PC-9 (cell line): Measurements from ENCODE around the gene VEZT. TPM values are rescaled to one million over a fixed set of nuclear protein-coding genes. Genes with fewer than 3 reads are reported as not detected.

ENCODE experiments used
- BruUV-seq: library from RNA; stranded (reverse); fragments of 400-500 nt; replicated peaks from 2 replicates; lab custom pipeline; 2021; lab: Mats Ljungman, UMichigan
- CTCF ChIA-PET: fragments of 300-600 bp; sonication (Branson Sonifier 250); formaldehyde crosslinking; loops from one replicate; lab custom pipeline; 2022; ENCODE audit warnings: antibody characterized with exemption; lab: Charles Lee
- POLR2A ChIA-PET: fragments of 300-600 bp; sonication (Branson Sonifier 250); formaldehyde crosslinking; loops from one replicate; lab custom pipeline; 2022; ENCODE audit warnings: antibody characterized with exemption; ENCODE audit not compliant: unreplicated experiment; lab: Charles Lee
- DNase-seq, 2 experiments: peaks; one replicate each; pipeline versions ENCODE4 v3.0.0 to v3.0.0-alpha.2; 2015 to 2022; ENCODE audit warnings: mixed read lengths in 1 of 2
- H2AFZ ChIP-seq: fragments of 200-600 bp; sonication (generic); 2 replicates; pipeline ENCODE4 v1.8.1; 2017; ENCODE audit warnings: antibody characterized with exemption
- H3F3A ChIP-seq: fragments of 200-600 bp; sonication (generic); 2 replicates; pipeline ENCODE4 v1.8.1; 2017; ENCODE audit warnings: antibody characterized with exemption, mild to moderate bottlenecking, low read depth; ENCODE audit not compliant: insufficient read depth
- H3K27ac ChIP-seq: fragments of 200-600 bp; sonication (generic); 2 replicates; pipeline ENCODE4 v1.6.1; 2016; ENCODE audit warnings: mixed run types
- H3K27me3 ChIP-seq: fragments of 200-600 bp; sonication (generic); 2 replicates; pipeline ENCODE4 v1.6.1; 2016; ENCODE audit warnings: low read depth, mixed run types; ENCODE audit not compliant: insufficient read depth
- H3K36me3 ChIP-seq: fragments of 200-600 bp; sonication (generic); 2 replicates; pipeline ENCODE4 v1.6.1; 2016; ENCODE audit warnings: low read depth, mixed run types
- H3K4me1 ChIP-seq: fragments of 200-600 bp; sonication (generic); replicated peaks from 2 replicates; pipeline ENCODE4 v1.6.1; 2016; ENCODE audit warnings: mixed run types; ENCODE audit not compliant: insufficient read depth
- H3K4me2 ChIP-seq: fragments of 200-600 bp; sonication (generic); 2 replicates; pipeline ENCODE4 v1.6.1; 2017; ENCODE audit warnings: mixed run types
- H3K4me3 ChIP-seq: fragments of 200-600 bp; sonication (generic); 2 replicates; pipeline ENCODE4 v1.6.1; 2016; ENCODE audit warnings: mixed run types
- H3K79me2 ChIP-seq: fragments of 200-600 bp; sonication (generic); 2 replicates; pipeline ENCODE4 v1.6.1; 2017; ENCODE audit warnings: low read depth, mixed run types
- H3K9me2 ChIP-seq: fragments of 200-600 bp; sonication (generic); 2 replicates; pipeline ENCODE4 v1.8.1; 2017; ENCODE audit warnings: mild to moderate bottlenecking; ENCODE audit not compliant: insufficient read depth
- H3K9me3 ChIP-seq: fragments of 200-600 bp; sonication (generic); 2 replicates; pipeline ENCODE4 v1.8.1; 2016; ENCODE audit warnings: low read depth; ENCODE audit not compliant: insufficient read depth
- H4K20me1 ChIP-seq: fragments of 200-600 bp; sonication (generic); 2 replicates; pipeline ENCODE4 v1.8.1; 2017; ENCODE audit not compliant: insufficient read depth
- EZH2 ChIP-seq: fragments of 200-600 bp; sonication (generic); IDR thresholded peaks from 2 replicates; pipeline ENCODE4 v1.8.0; 2017; ENCODE audit warnings: antibody characterized with exemption, low read depth
- intact Hi-C: fragments of 100-400 bp; cut with micrococcal nuclease; formaldehyde crosslinking; loops from one replicate; pipeline ENCODE4 v1.10.0; 2022; ENCODE audit not compliant: unreplicated experiment
- total RNA-seq: library from RNA; stranded (reverse); gene quantifications from 2 replicates; pipeline ENCODE4 v1.2.3, GENCODE V29; 2021
- TF ChIP-seq, protein P1 (sequence below): fragments of 200-600 bp; sonication (generic); conservative IDR thresholded peaks from 2 replicates; pipeline ENCODE4 v1.6.1; 2017; ENCODE audit warnings: mixed run types, antibody characterized with exemption, mild to moderate bottlenecking, moderate library complexity

The VEZT gene
- total RNA-seq, 1 experiment from 2014 or later, result 46.8 TPM

- no peaks in the 10 kb centered on the region for H3K27me3 ChIP-seq
- BruUV-seq, result no TSS peak
- peak overlapping the region; percentile 7; the same call in 1 of the 2 replicates for H3K4me3 ChIP-seq
- H4K20me1 ChIP-seq, result peaks cover 10% of the 10 kb centered on the region
- no peak overlapping the region for H2AFZ ChIP-seq
- POLR2A ChIA-PET, result interaction anchor here (0.6 to 0.7 kb wide), 3 partner anchors 8 to 1080 kb away, joined by 3 to 5 read pairs (median 4); no protein-coding TSS in a partner anchor
- no peaks in the 10 kb centered on the region for H3K9me3 ChIP-seq
- TF ChIP-seq, protein P1, sequence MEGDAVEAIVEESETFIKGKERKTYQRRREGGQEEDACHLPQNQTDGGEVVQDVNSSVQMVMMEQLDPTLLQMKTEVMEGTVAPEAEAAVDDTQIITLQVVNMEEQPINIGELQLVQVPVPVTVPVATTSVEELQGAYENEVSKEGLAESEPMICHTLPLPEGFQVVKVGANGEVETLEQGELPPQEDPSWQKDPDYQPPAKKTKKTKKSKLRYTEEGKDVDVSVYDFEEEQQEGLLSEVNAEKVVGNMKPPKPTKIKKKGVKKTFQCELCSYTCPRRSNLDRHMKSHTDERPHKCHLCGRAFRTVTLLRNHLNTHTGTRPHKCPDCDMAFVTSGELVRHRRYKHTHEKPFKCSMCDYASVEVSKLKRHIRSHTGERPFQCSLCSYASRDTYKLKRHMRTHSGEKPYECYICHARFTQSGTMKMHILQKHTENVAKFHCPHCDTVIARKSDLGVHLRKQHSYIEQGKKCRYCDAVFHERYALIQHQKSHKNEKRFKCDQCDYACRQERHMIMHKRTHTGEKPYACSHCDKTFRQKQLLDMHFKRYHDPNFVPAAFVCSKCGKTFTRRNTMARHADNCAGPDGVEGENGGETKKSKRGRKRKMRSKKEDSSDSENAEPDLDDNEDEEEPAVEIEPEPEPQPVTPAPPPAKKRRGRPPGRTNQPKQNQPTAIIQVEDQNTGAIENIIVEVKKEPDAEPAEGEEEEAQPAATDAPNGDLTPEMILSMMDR, result no peak
- no peak for TF ChIP-seq EZH2
- no peaks in the 10 kb centered on the region for H3K9me2 ChIP-seq
- H3K4me2 ChIP-seq, result peak overlapping the region; percentile 90
- CTCF ChIA-PET, result no interaction called here
- intact Hi-C loops, result no loop called here
- DNase-seq, result no peak
- H3K4me1 ChIP-seq, result peaks cover 25% of the 10 kb centered on the region
- peaks cover 27% of the 10 kb centered on the region for H3F3A ChIP-seq
- 0 out of 2 replicates have a peak, but pooled peaks cover under 1% of the 10 kb centered on the region for H3K36me3 ChIP-seq
- 0 out of 2 replicates have a peak overlapping the region, but pooled peaks have one; percentile 77 for H3K27ac ChIP-seq
- H3K79me2 ChIP-seq, result peaks cover 89% of the 10 kb centered on the region
Observed at GRCh38 chr12:95214466-95214865, 3.1 kb upstream of the VEZT start.

DNA sequence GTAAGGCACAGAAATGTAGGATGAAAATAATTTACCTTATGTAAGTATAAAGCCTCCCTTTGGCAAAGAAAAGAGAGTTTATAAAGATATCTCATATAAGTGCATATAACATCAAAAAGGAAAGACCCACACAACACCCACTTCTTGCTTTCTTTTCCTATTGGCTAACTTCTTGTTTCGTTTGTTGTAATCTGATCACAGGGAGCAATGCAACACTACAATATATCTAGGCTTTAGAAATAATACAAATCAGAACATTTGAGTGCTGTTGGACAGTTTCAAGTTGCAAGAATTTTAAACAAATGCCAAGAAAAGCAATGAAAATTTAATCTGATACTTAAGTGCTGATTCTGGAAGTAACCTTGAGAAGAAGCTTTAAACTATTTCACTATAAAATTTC is 1.7 kb upstream of the VEZT start:
- peak overlapping the region; percentile 77 for H3K27ac ChIP-seq
- peaks cover 13% of the 10 kb centered on the region for H3K36me3 ChIP-seq
- TF ChIP-seq, protein P1, result no peak
- no peak for TF ChIP-seq EZH2

DNA sequence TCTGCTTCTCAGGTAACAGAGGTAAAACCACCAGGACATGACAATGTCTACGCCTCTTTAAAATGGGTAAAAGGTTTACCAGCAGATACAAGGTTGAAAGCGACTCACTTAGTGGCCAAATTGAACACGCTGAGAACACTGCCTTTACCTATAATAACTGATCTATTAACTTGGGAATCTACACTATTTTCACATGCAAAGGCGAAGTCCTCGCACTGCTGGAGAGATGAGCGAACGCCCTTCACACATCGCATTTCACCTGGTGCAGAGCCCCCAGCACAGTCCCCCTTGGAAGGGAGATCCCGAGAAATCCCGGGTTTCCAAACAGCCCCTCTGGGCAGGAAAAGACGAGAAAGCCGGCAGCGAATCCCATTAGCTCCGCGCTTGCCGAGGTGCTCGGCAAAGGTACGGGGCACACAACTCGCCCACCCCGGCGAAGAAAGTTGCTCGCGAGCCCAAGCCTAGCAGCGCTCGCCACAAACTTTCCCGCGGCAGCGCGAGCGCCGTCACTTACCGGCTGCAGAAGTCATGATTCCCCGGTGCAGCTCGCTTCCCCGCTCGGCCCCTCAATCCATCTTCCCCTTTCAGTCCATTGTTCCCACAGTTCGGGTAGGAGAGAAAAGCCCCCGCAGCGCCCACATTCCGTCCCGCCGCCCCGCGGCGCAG is 763 bp upstream of the VEZT start:
- Histone ChIP-seq H3F3A (peaks cover 27% of the 10 kb centered on the region), H3K4me1 (peaks cover 49% of the 10 kb centered on the region), H3K4me3 (peak overlapping the region; percentile 95), H3K27me3 (no peaks in the 10 kb centered on the region), H3K9me2 (no peaks in the 10 kb centered on the region), H2AFZ (peak overlapping the region; percentile 74), H4K20me1 (peaks cover 12% of the 10 kb centered on the region), H3K79me2 (peaks cover 89% of the 10 kb centered on the region), H3K9me3 (no peaks in the 10 kb centered on the region), H3K36me3 (peaks cover 16% of the 10 kb centered on the region), H3K4me2 (peak overlapping the region; percentile 90), H3K27ac (peak overlapping the region; percentile 77)
- peak in 1 of 2 experiments; percentile 66 for DNase-seq
- BruUV-seq, result TSS peak; percentile 46
- ChIA-PET POLR2A (interaction anchor here (0.6 to 1.5 kb wide), 5 partner anchors 9 to 100 kb away, joined by 3 to 5 read pairs (median 5); no protein-coding TSS in a partner anchor), CTCF (interaction anchor here (0.6 to 1.5 kb wide), 5 partner anchors 11 to 203 kb away, joined by 4 to 8 read pairs (median 7); no protein-coding TSS in a partner anchor)
- intact Hi-C loops, result loop anchor here (1.0 to 5.0 kb wide), 9 partner anchors 13 to 670 kb away; no protein-coding TSS in a partner anchor
- TF ChIP-seq, protein P1, result no peak
- TF ChIP-seq EZH2, result no peak

More for the DNA sequence above, 1.7 kb upstream of the VEZT start:
- Histone ChIP-seq H3K9me2 (no peaks in the 10 kb centered on the region), H3F3A (peaks cover 27% of the 10 kb centered on the region), H3K4me2 (peak overlapping the region; percentile 90), H2AFZ (peak overlapping the region; percentile 74; the same call in 1 of the 2 replicates), H4K20me1 (peaks cover 12% of the 10 kb centered on the region), H3K79me2 (peaks cover 89% of the 10 kb centered on the region), H3K4me3 (peak overlapping the region; percentile 95), H3K27me3 (no peaks in the 10 kb centered on the region), H3K4me1 (peaks cover 40% of the 10 kb centered on the region), H3K9me3 (no peaks in the 10 kb centered on the region)
- intact Hi-C loops, result loop anchor here (2.0 to 5.0 kb wide), 7 partner anchors 15 to 669 kb away; no protein-coding TSS in a partner anchor
- ChIA-PET CTCF (interaction anchor here (0.6 to 1.5 kb wide), 5 partner anchors 10 to 202 kb away, joined by 4 to 8 read pairs (median 7); no protein-coding TSS in a partner anchor), POLR2A (interaction anchor here (0.6 to 1.5 kb wide), 3 partner anchors 9 to 99 kb away, joined by 4 to 11 read pairs (median 5); no protein-coding TSS in a partner anchor)
- peak in 1 of 2 experiments; percentile 66 for DNase-seq
- BruUV-seq, result no TSS peak
